H1 (cell line): Measurements from ENCODE around the gene RAD9B. TPM values are rescaled to one million over a fixed set of nuclear protein-coding genes. Genes with fewer than 3 reads are reported as not detected.

Experiments
- BRCA1 ChIP-seq: IDR thresholded peaks from 2 replicates; pipeline ENCODE4 v1.6.1; 2012; ENCODE audit warnings: low read depth, low read length, improper control_type of control experiment
- CHD7 ChIP-seq: fragments of 300-600 bp; sonication (generic); IDR thresholded peaks from 2 replicates; pipeline ENCODE4 v1.7.1; 2012; ENCODE audit warnings: low read length, moderate library complexity, mild to moderate bottlenecking, inconsistent platforms; ENCODE audit not compliant: insufficient replicate concordance
- CTCF ChIP-seq, 3 experiments: IDR thresholded peaks; 1 replicate in 2 of 3; 2 replicates in 1 of 3; pipeline versions ENCODE4 v1.5.1 to v1.6.1; 2011; ENCODE audit warnings: low read length in 3 of 3, mild to moderate bottlenecking in 3 of 3, inconsistent platforms in 2 of 3, low read depth in 1 of 3, moderate library complexity in 1 of 3; ENCODE audit not compliant: insufficient read depth in 1 of 3; ENCODE audit errors: control extremely low read depth in 1 of 3
- E2F6 ChIP-seq: IDR thresholded peaks from 2 replicates; pipeline ENCODE4 v1.6.1; 2012; ENCODE audit warnings: inconsistent platforms
- KDM4A ChIP-seq: IDR thresholded peaks from one replicate; pipeline ENCODE4 v1.7.1; 2012; ENCODE audit warnings: low read depth, mild to moderate bottlenecking, moderate library complexity, low read length, inconsistent platforms; ENCODE audit not compliant: severe bottlenecking
- RNF2 ChIP-seq: fragments of 200-900, 300-1000 bp; sonication (generic); IDR thresholded peaks from 2 replicates; pipeline ENCODE4 v1.7.1; 2016; ENCODE audit warnings: borderline replicate concordance, low read depth, mild to moderate bottlenecking, antibody characterized with exemption, low read length; ENCODE audit not compliant: poor library complexity, severe bottlenecking; ENCODE audit errors: missing control alignments
- TBP ChIP-seq: IDR thresholded peaks from 2 replicates; pipeline ENCODE4 v1.6.1; 2011; ENCODE audit warnings: low read depth, low read length, improper control_type of control experiment
- polyA plus RNA-seq, 7 experiments: library from polyadenylated mRNA; depleted of rRNA in 3 of 7; stranded (reverse) in 5 of 7; unstranded in 2 of 7; fragments of >200 nt in 5 of 7; fragments of 200-250 nt in 2 of 7; gene quantifications; 1 replicate in 5 of 7; 2 replicates in 1 of 7; 4 replicates in 1 of 7; pipeline versions ENCODE4 v1.2.1 to v1.2.3, GENCODE V29; 2011 to 2013; ENCODE audit warnings: missing spikeins in 2 of 7, mixed read lengths in 2 of 7
- total RNA-seq: library from RNA; stranded (reverse); fragmentation: NEBNext Ultra II Directional; extraction: Animal tissue kit (Norgen Biotek cat#: 25700); gene quantifications from 2 replicates; pipeline ENCODE4 v1.2.1, GENCODE V29; 2021

Gene RAD9B
- total and polyA plus RNA-seq, 2 of the 8 experiments (the other 6 are each of a cell fraction or from before 2014, with no cell fraction given): 0.06 TPM; not detected in 1

GRCh38 chr12:110548678-110549077, 46.5 kb downstream of the RAD9B start (continued):
- TF ChIP-seq E2F6 (no peak), CTCF (IDR thresholded peaks at IDR 0.05; ENCODE audit: control extremely low read depth in 1 of 3, insufficient read depth in 1 of 3, low read depth in 1 of 3, low read length in 3 of 3) (no peak), KDM4A (no peak), RNF2 (no peak), CHD7 (no peak), BRCA1 (no peak), TBP (no peak)
